Measurements from ENCODE around the gene LAGE3. TPM values are rescaled to one million over a fixed set of nuclear protein-coding genes. Genes with fewer than 3 reads are reported as not detected.

The LAGE3 gene
- polyA plus RNA-seq (2012; ENCODE audit: insufficient read depth, insufficient read length, low read depth): 92.5 TPM

GRCh38 chrX:154478728-154479622, at the start of gene LAGE3:
TSS of gene LAGE3 (minus strand) at chrX:154479281. CDS start at chrX:154478915, 366 bp downstream.
- TF ChIP-seq CTCF (IDR thresholded peaks at IDR 0.05; ENCODE audit: low read depth, low read length): no peak
- H3K4me3 ChIP-seq (ENCODE audit: low read depth, low read length): peak within 1 kb of the TSS; percentile 55
- DNase-seq: peak; percentile 93
- no peaks in the 10 kb centered on the region for H3K36me3 ChIP-seq
- no peaks in the 10 kb centered on the region for H3K9me3 ChIP-seq
- no peaks in the 10 kb centered on the region for H3K27me3 ChIP-seq
- no peaks in the 10 kb centered on the region for H3K4me1 ChIP-seq

GRCh38 chrX:154526901-154527675, 48.0 kb upstream of the LAGE3 start:
- Histone ChIP-seq H3K4me3 (ENCODE audit: low read depth, low read length) (peak overlapping the region; percentile 41), H3K9me3 (no peaks in the 10 kb centered on the region), H3K27me3 (no peaks in the 10 kb centered on the region), H3K36me3 (no peaks in the 10 kb centered on the region), H3K4me1 (no peaks in the 10 kb centered on the region; the same call in 1 of the 2 replicates)
- TF ChIP-seq CTCF (IDR thresholded peaks at IDR 0.05; ENCODE audit: low read depth, low read length): peak; percentile 63
- peak; percentile 77 for DNase-seq

GRCh38 chrX:154525606-154526490, 46.8 kb upstream of the LAGE3 start:
- Histone ChIP-seq H3K4me1 (no peaks in the 10 kb centered on the region; the same call in 1 of the 2 replicates), H3K36me3 (no peaks in the 10 kb centered on the region), H3K9me3 (no peaks in the 10 kb centered on the region), H3K4me3 (ENCODE audit: low read depth, low read length) (no peak overlapping the region), H3K27me3 (no peaks in the 10 kb centered on the region)
- TF ChIP-seq CTCF (IDR thresholded peaks at IDR 0.05; ENCODE audit: low read depth, low read length): no peak
- no peak for DNase-seq

GRCh38 chrX:154519389-154519788, 40.3 kb upstream of the LAGE3 start:
- TF ChIP-seq CTCF (IDR thresholded peaks at IDR 0.05; ENCODE audit: low read depth, low read length): no peak
- no peaks in the 10 kb centered on the region for H3K27me3 ChIP-seq
- no peak for DNase-seq
- H3K4me3 ChIP-seq (ENCODE audit: low read depth, low read length): no peak overlapping the region
- H3K9me3 ChIP-seq: no peaks in the 10 kb centered on the region
- no peaks in the 10 kb centered on the region for H3K4me1 ChIP-seq
- no peaks in the 10 kb centered on the region for H3K36me3 ChIP-seq

GRCh38 chrX:154517101-154517781, 38.2 kb upstream of the LAGE3 start:
- no peaks in the 10 kb centered on the region for H3K36me3 ChIP-seq
- H3K27me3 ChIP-seq: no peaks in the 10 kb centered on the region
- H3K4me1 ChIP-seq: no peaks in the 10 kb centered on the region
- no peak for TF ChIP-seq CTCF (IDR thresholded peaks at IDR 0.05; ENCODE audit: low read depth, low read length)
- DNase-seq: no peak
- no peak overlapping the region for H3K4me3 ChIP-seq (ENCODE audit: low read depth, low read length)
- H3K9me3 ChIP-seq: no peaks in the 10 kb centered on the region

All from BE2C (cell line).